Psoas muscle (tissue), 8 donors: ENCODE data around the gene RASAL2. TPM values are rescaled to one million over a fixed set of nuclear protein-coding genes. Genes with fewer than 3 reads are reported as not detected.

ENCODE experiments used
- ATAC-seq, 4 donors: fragments of 200-7000 bp; cut with Tn5 transposase; one replicate each; pipeline ENCODE4 v1.9.1; 2020; ENCODE audit warnings: moderate library complexity in 3 of 4, mild to moderate bottlenecking in 2 of 4
- DNase-seq, 2 donors: peaks; one replicate each; pipeline ENCODE4 v3.0.0-alpha.2; 2020
- H3K27ac ChIP-seq: fragments of 200-600 bp; one replicate; pipeline ENCODE4 v1.8.0; 2022
- H3K27me3 ChIP-seq, 3 donors: fragments of 200-600 bp in 1 of 3; one replicate each; pipeline versions ENCODE4 v1.6.1 to v1.8.0; 2013 to 2022; ENCODE audit warnings: low read length in 2 of 3, mild to moderate bottlenecking in 2 of 3, moderate library complexity in 1 of 3; ENCODE audit not compliant: insufficient read depth in 3 of 3
- H3K36me3 ChIP-seq, 2 donors: fragments of 200-600 bp in 1 of 2; one replicate each; pipeline versions ENCODE4 v1.6.1 to v1.8.0; 2013 to 2022; ENCODE audit warnings: low read depth in 1 of 2, mild to moderate bottlenecking in 1 of 2, moderate library complexity in 1 of 2; ENCODE audit not compliant: insufficient read depth in 1 of 2
- H3K4me1 ChIP-seq: fragments of 200-600 bp; one replicate; pipeline ENCODE4 v1.8.0; 2022
- H3K4me3 ChIP-seq: fragments of 200-600 bp; one replicate; pipeline ENCODE4 v1.8.0; 2022; ENCODE audit warnings: mild to moderate bottlenecking
- H3K9me3 ChIP-seq: fragments of 200-600 bp; one replicate; pipeline ENCODE4 v1.8.0; 2022
- CTCF ChIP-seq: fragments of 200-600 bp; IDR thresholded peaks from one replicate; pipeline ENCODE4 v1.8.0; 2022; ENCODE audit warnings: antibody characterized with exemption
- WGBS, 3 donors: extraction: QIAGEN DNeasy Blood & Tissue Kit; methylation state at CpG; one replicate each; pipeline versions ENCODE4 v1.1.6 to v1.1.7; 2013; 5-methylcytosine and 5-hydroxymethylcytosine counted together
- intact Hi-C, 2 donors: fragments of 100-400 bp; cut with DNase I; formaldehyde crosslinking; loops; one replicate each; pipeline versions ENCODE4 v1.11.0 to v1.14.2; 2022
- polyA plus RNA-seq, 3 donors: library from polyadenylated mRNA; stranded (reverse); fragments of 200-250 nt; gene quantifications; one replicate each; pipeline ENCODE4 v1.2.3, GENCODE V29; 2013
- total RNA-seq, 4 donors: library from RNA; stranded (reverse); fragmentation: NEBNext Ultra II Directional in 2 of 4; extraction: Animal tissue kit (Norgen Biotek cat#: 25700) in 2 of 4; gene quantifications; one replicate each; pipeline versions ENCODE4 v1.2.1 to v1.2.4, GENCODE V29; 2021 to 2023
- donor health status: healthy with polysubstance abuse.
- donor health status: DM: no; HTN: no; CAD: no; lungs with moderate emphysema.
- donor health status: Bipolar disorder and iron deficiency.
- donor health status: healthy.
- donor health status: DM: yes; HTN: yes; CAD: no.
- donor health status: DM: no; HTN: no; CAD: no.
- donor health status: DM: no; HTN: no; CAD: no.
- donor health status: DM: yes; HTN: yes; CAD: no.

RASAL2 gene
- total and polyA plus RNA-seq, 7 donors = 1.9 to 42.1 (median 5.5) TPM

- Histone ChIP-seq H3K4me1 (peaks cover 24% of the 10 kb centered on the region), H3K27me3 (no peaks in the 10 kb centered on the region), H3K27ac (peak overlapping the region; percentile 79), H3K9me3 (no peaks in the 10 kb centered on the region), H3K4me3 (peak overlapping the region; percentile 72), H3K36me3 (no peaks in the 10 kb centered on the region)
- ATAC-seq (no peak), DNase-seq (no peak)
- intact Hi-C loops = loop anchor here (5.0 kb wide), 1 partner anchor 63 kb away; no protein-coding TSS in a partner anchor
- no peak for TF ChIP-seq CTCF
- WGBS, 3 donors = 7 to 18% (median 8%) methylated on average over 11 of the region's 11 CpGs
Observed at GRCh38 chr1:178094739-178095645, 1.1 kb downstream of the RASAL2 start.

- peaks cover 27% of the 10 kb centered on the region for H3K4me1 ChIP-seq
- no peak for TF ChIP-seq CTCF
- no peaks in the 10 kb centered on the region for H3K36me3 ChIP-seq
- intact Hi-C loops = loop anchor here in 1 of 2 donors (5.0 kb wide), 1 partner anchor 64 kb away; no protein-coding TSS in a partner anchor
- H3K27me3 ChIP-seq = no peaks in the 10 kb centered on the region
- 61 to 72% (median 65%) methylated on average over 3 of the region's 3 CpGs for WGBS, 3 donors
- no peak for DNase-seq
- peak overlapping the region; percentile 72 for H3K4me3 ChIP-seq
- no peaks in the 10 kb centered on the region for H3K9me3 ChIP-seq
- no peak overlapping the region for H3K27ac ChIP-seq
- no peak for ATAC-seq
Observed at GRCh38 chr1:178096421-178096820, 2.5 kb downstream of the RASAL2 start.

- intact Hi-C loops = loop anchor here in 1 of 2 donors (5.0 kb wide), 1 partner anchor 66 kb away; no protein-coding TSS in a partner anchor
- no peak for TF ChIP-seq CTCF
- DNase-seq (no peak), ATAC-seq (no peak)
- H3K27me3 ChIP-seq = no peaks in the 10 kb centered on the region
- no peak overlapping the region for H3K27ac ChIP-seq
- 57 to 59% (median 59%) methylated on average over 3 of the region's 3 CpGs for WGBS, 3 donors
- peaks cover 22% of the 10 kb centered on the region for H3K4me1 ChIP-seq
- H3K9me3 ChIP-seq = no peaks in the 10 kb centered on the region
- H3K36me3 ChIP-seq = no peaks in the 10 kb centered on the region
- H3K4me3 ChIP-seq = no peak overlapping the region
Observed at GRCh38 chr1:178098262-178098661, 4.4 kb downstream of the RASAL2 start.

- Histone ChIP-seq H3K27me3 (no peaks in the 10 kb centered on the region), H3K36me3 (no peaks in the 10 kb centered on the region), H3K4me3 (no peak overlapping the region), H3K27ac (no peak overlapping the region), H3K4me1 (peaks cover 11% of the 10 kb centered on the region), H3K9me3 (no peaks in the 10 kb centered on the region)
- intact Hi-C loops = no loop called here
- WGBS, 3 donors = 53 to 62% (median 60%) methylated on average over 2 of the region's 2 CpGs
- ATAC-seq (no peak), DNase-seq (no peak)
- TF ChIP-seq CTCF = no peak
Observed at GRCh38 chr1:178101266-178101630, 7.3 kb downstream of the RASAL2 start.
